ENCODE results near the gene TIMM50. TPM values are rescaled to one million over a fixed set of nuclear protein-coding genes. Genes with fewer than 3 reads are reported as not detected.
"Not testable (repeated sequence)": the region's sequence is repeated elsewhere in the genome, so short reads cannot be mapped to it uniquely, and the experiment has no call there.

Gene TIMM50
- total RNA-seq, 2 donors from 2014 or later = 51.5 to 95.1 TPM

DNA sequence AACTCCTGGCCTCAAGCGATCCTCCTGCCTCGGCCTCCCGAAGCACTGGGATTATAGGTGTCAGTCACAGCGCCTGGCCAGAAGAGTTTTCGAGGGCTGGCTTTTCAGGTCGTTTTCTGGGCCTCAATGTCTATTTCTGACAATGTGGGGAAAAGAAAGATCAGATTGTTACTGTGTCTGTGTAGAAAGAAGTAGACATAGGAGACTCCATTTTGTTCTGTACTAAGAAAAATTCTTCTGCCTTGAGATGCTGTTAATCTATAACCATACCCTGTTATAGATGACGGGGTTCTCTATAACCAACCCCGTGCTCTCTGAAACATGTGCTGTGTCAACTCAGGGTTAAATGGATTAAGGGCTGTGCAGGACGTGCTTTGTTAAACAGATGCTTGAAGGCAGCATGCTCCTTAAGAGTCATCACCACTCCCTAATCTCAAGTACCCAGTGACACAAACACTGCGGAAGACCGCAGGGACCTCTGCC is 1.3 kb upstream of the TIMM50 start:
- not testable (repeated sequence) for H3K9me3 Mint-ChIP-seq; H3K27me3 Mint-ChIP-seq; ATAC-seq (replicated peaks)
- H3K4me1 Mint-ChIP-seq = peaks cover 18% of the 10 kb centered on the region
- peak overlapping the region; percentile 89 for H3K4me3 Mint-ChIP-seq
- peak overlapping the region; percentile 94 for H3K27ac Mint-ChIP-seq
- peaks cover 56% of the 10 kb centered on the region for H3K36me3 Mint-ChIP-seq (ENCODE audit: low read depth)

DNA sequence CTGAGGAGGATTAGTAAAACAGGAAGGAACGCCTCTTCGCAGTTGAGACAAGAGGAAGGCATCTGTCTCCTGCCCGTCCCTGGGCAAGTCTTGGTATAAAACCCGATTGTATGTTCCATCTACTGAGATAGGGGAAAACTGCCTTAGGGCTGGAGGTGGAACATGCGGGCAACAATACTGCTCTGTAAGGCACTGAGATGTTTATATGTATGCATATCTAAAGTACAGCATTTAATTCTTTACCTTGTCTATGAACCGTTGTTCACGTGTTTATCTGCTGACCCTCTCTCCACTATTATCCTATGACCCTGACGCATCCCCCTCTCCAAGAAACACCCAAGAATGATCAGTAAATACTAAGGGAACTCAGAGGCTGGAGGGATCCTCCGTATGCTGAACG is 722 bp upstream of the TIMM50 start:
- Mint-ChIP-seq H3K9me3 (no peaks in the 10 kb centered on the region), H3K27me3 (no peaks in the 10 kb centered on the region), H3K4me1 (peaks cover 18% of the 10 kb centered on the region), H3K36me3 (ENCODE audit: low read depth) (peaks cover 56% of the 10 kb centered on the region), H3K27ac (peak overlapping the region; percentile 94), H3K4me3 (peak overlapping the region; percentile 89)
- ATAC-seq (replicated peaks) = no peak

GRCh38 chr19:39481229-39481545 is 549 bp downstream of the TIMM50 start:
- Mint-ChIP-seq H3K27me3 (no peaks in the 10 kb centered on the region), H3K4me3 (peak overlapping the region; percentile 89)
- no peak for ATAC-seq (replicated peaks)

DNA sequence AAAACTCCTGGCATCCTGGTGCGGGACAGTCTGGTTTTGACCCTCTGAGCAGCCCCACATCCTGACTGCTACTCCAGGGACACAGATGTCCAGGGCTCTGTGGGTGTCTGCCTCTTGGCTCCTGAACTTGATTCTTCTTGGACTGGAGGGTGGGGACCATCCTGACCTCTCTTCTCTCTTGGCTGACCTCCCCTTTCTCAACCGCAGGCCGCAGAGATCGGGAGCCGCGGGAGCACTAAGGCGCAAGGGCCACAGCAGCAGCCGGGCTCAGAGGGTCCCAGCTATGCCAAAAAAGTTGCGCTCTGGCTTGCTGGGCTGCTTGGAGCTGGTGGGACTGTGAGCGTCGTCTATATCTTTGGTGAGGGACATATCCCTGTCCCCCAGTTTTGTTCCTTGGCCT is 1.0 kb downstream of the TIMM50 start:
- Mint-ChIP-seq H3K27ac (peak overlapping the region; percentile 97), H3K36me3 (ENCODE audit: low read depth) (peaks cover 59% of the 10 kb centered on the region), H3K4me1 (peaks cover 18% of the 10 kb centered on the region), H3K4me3 (peak overlapping the region; percentile 89), H3K27me3 (no peaks in the 10 kb centered on the region), H3K9me3 (no peaks in the 10 kb centered on the region)
- ATAC-seq (replicated peaks) = no peak

More at GRCh38 chr19:39481229-39481545, 549 bp downstream of the TIMM50 start:
- H3K4me1 Mint-ChIP-seq = peaks cover 18% of the 10 kb centered on the region
- peak overlapping the region; percentile 97 for H3K27ac Mint-ChIP-seq
- H3K36me3 Mint-ChIP-seq (ENCODE audit: low read depth) = peaks cover 58% of the 10 kb centered on the region
- no peaks in the 10 kb centered on the region for H3K9me3 Mint-ChIP-seq

DNA sequence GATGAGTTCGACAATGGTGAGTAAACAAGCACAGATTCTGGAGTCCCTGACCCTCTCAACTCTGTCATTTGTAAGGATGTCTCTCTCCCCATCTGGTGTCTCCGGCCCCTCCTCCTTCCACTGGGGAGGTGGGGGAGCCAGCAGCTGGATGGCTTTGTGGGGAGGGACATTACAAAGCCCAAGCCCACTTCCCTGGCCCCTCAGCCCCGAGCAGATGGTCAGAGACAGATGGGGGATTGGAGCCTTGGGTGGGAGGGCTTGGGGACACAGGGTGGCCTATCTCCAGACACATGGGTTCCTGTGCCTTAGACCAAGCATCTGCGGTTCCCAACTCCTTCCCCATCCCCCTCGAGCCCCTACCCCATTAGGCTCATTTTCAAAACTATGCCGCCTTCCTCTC is 2.5 kb downstream of the TIMM50 start:
- Mint-ChIP-seq H3K4me1 (peaks cover 18% of the 10 kb centered on the region), H3K9me3 (no peaks in the 10 kb centered on the region), H3K27me3 (no peaks in the 10 kb centered on the region), H3K27ac (no peak overlapping the region), H3K4me3 (peak overlapping the region; percentile 89), H3K36me3 (ENCODE audit: low read depth) (peaks cover 59% of the 10 kb centered on the region)
- ATAC-seq (replicated peaks) = no peak

GRCh38 chr19:39489756-39490155 is 9.1 kb downstream of the TIMM50 start:
- no peak overlapping the region for H3K4me3 Mint-ChIP-seq
- H3K9me3 Mint-ChIP-seq = no peaks in the 10 kb centered on the region
- ATAC-seq (replicated peaks) = no peak
- no peaks in the 10 kb centered on the region for H3K27me3 Mint-ChIP-seq
- no peaks in the 10 kb centered on the region for H3K4me1 Mint-ChIP-seq
- no peak overlapping the region for H3K27ac Mint-ChIP-seq
- H3K36me3 Mint-ChIP-seq (ENCODE audit: low read depth) = peaks cover 55% of the 10 kb centered on the region

DNA sequence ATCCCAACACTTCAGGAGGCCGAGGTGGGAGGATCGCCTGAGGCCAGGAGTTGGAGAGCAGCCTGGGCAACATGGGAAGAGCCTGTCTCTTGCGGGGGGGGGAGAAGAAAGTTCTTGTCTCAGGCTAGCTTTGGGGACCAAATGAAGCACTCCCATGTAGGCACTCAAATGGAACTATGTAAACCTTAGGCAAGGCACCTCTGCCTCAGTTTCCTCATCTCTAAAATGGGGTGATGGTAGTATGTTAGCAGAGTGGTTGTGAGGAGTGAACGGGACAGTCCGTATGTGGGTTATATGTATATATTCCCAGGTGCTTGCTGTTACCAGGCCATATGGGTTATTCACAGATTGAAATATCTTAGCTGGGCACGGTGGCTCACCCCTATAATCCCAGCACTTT is 11.6 kb downstream of the TIMM50 start:
- no peak overlapping the region for H3K4me3 Mint-ChIP-seq
- no peaks in the 10 kb centered on the region for H3K4me1 Mint-ChIP-seq
- H3K9me3 Mint-ChIP-seq = no peaks in the 10 kb centered on the region
- no peak for ATAC-seq (replicated peaks)
- peaks cover 32% of the 10 kb centered on the region for H3K36me3 Mint-ChIP-seq (ENCODE audit: low read depth)
- H3K27me3 Mint-ChIP-seq = peaks cover 7% of the 10 kb centered on the region
- no peak overlapping the region for H3K27ac Mint-ChIP-seq

DNA sequence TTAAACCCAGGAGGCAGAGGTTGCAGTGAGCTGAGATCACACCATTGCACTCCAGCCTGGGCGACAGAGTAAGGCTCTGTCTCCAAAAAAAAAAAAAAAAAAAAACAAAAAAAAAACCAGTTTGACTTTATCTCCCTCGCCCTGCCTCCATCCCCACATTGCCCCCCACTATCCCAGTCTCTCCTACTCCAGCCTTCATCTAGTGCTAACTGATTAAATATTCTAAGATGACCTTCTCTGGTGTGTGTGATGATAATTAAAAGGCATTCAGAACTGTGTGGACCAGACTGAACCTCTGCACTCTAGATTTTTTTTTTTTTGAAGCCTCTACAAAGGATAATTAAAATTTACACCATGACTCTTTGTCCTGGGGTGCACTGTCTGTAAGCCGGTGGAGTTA is 12.2 kb downstream of the TIMM50 start:
- no peaks in the 10 kb centered on the region for H3K9me3 Mint-ChIP-seq
- peaks cover 7% of the 10 kb centered on the region for H3K27me3 Mint-ChIP-seq
- no peak overlapping the region for H3K27ac Mint-ChIP-seq

DNA sequence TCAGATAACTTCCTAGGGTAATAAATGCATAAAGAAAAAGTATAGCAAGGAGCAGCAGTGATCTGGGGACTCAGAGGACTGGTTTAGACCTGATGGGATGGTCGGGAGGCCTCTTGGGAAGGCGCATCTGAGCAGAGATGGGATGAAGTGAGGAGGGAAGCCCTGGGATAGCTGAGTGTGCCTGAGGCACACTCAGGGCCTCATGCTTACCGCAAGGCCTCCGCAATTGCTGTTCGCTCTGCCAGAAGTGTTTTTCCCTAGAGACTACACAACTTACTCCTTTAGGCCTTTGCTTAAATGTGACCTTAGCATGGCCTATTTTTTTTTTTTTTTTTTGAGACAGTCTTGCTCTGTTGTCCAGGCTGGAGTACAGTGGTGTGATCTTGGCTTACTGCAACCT is 14.0 kb downstream of the TIMM50 start:
- peaks cover 10% of the 10 kb centered on the region for H3K36me3 Mint-ChIP-seq (ENCODE audit: low read depth)
- H3K4me1 Mint-ChIP-seq = peaks cover 7% of the 10 kb centered on the region
- no peak for ATAC-seq (replicated peaks)
- H3K27me3 Mint-ChIP-seq = peaks cover 18% of the 10 kb centered on the region
- no peaks in the 10 kb centered on the region for H3K9me3 Mint-ChIP-seq
- H3K27ac Mint-ChIP-seq = no peak overlapping the region
- no peak overlapping the region for H3K4me3 Mint-ChIP-seq

More for the DNA sequence above, 12.2 kb downstream of the TIMM50 start:
- ATAC-seq (replicated peaks) = no peak
- no peak overlapping the region for H3K4me3 Mint-ChIP-seq
- H3K4me1 Mint-ChIP-seq = no peaks in the 10 kb centered on the region
- peaks cover 29% of the 10 kb centered on the region for H3K36me3 Mint-ChIP-seq (ENCODE audit: low read depth)

DNA sequence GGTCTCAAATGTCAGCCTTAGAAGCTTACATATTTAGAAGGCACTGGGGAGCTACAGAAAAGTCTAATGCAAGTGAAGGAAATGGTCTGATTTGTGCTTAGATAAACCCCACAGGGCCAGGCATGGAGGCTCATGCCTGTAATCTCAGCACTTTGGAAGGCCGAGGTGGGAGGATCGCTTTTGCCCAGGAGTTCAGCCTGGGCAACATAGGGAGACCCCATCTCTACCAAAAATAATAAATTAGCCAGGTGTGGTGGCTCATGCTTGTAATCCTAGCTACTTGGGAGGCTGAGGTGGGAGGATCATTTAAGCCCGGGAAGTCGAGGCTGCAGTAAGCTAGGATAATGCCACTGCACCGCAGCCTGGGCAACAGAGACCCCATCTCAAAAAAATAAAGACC is 15.4 kb downstream of the TIMM50 start:
- H3K9me3 Mint-ChIP-seq = no peaks in the 10 kb centered on the region
- no peak overlapping the region for H3K4me3 Mint-ChIP-seq
- H3K4me1 Mint-ChIP-seq = peaks cover 7% of the 10 kb centered on the region
- no peaks in the 10 kb centered on the region for H3K36me3 Mint-ChIP-seq (ENCODE audit: low read depth)
- peaks cover 28% of the 10 kb centered on the region for H3K27me3 Mint-ChIP-seq
- no peak for ATAC-seq (replicated peaks)
- no peak overlapping the region for H3K27ac Mint-ChIP-seq

DNA sequence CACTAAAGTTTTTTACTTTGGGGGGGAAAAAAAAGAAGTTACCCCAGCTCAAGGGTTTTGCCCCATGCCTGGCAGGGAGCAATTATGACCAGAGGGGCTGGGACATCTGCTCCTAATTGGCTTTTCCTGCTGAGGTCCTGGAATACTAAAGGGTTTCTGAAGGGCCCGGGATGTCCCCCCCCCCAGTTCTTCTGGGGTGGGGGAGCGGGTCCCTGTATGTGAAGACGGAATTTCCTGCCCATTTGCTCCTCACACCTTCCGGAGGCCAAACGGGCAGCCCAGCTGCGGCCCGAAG is 17.0 kb downstream of the TIMM50 start:
- H3K27ac Mint-ChIP-seq = no peak overlapping the region
- peaks cover 7% of the 10 kb centered on the region for H3K4me1 Mint-ChIP-seq
- H3K27me3 Mint-ChIP-seq = peaks cover 33% of the 10 kb centered on the region
- H3K36me3 Mint-ChIP-seq (ENCODE audit: low read depth) = no peaks in the 10 kb centered on the region
- no peaks in the 10 kb centered on the region for H3K9me3 Mint-ChIP-seq
- peak overlapping the region; percentile 56 for H3K4me3 Mint-ChIP-seq
- no peak for ATAC-seq (replicated peaks)

GRCh38 chr19:39497996-39498797 is 17.6 kb downstream of the TIMM50 start:
- Mint-ChIP-seq H3K4me3 (peak overlapping the region; percentile 56), H3K4me1 (peaks cover 7% of the 10 kb centered on the region), H3K27ac (no peak overlapping the region), H3K27me3 (peaks cover 33% of the 10 kb centered on the region), H3K9me3 (no peaks in the 10 kb centered on the region), H3K36me3 (ENCODE audit: low read depth) (no peaks in the 10 kb centered on the region)
- ATAC-seq (replicated peaks) = peak; percentile 46

- Mint-ChIP-seq H3K27ac (no peak within 1 kb of the TSS), H3K36me3 (ENCODE audit: low read depth) (no peaks in the 10 kb centered on the region), H3K4me1 (peaks cover 7% of the 10 kb centered on the region), H3K4me3 (peak within 1 kb of the TSS; percentile 56), H3K9me3 (no peaks in the 10 kb centered on the region), H3K27me3 (peaks cover 38% of the 10 kb centered on the region)
- ATAC-seq (replicated peaks) = no peak
Observed at GRCh38 chr19:39498798-39499642, 18.4 kb downstream of the TIMM50 start, which contains the start of gene DLL3. TSS of gene DLL3 (plus strand) at chr19:39498947. CDS start at chr19:39498975, 28 bp downstream.

DNA sequence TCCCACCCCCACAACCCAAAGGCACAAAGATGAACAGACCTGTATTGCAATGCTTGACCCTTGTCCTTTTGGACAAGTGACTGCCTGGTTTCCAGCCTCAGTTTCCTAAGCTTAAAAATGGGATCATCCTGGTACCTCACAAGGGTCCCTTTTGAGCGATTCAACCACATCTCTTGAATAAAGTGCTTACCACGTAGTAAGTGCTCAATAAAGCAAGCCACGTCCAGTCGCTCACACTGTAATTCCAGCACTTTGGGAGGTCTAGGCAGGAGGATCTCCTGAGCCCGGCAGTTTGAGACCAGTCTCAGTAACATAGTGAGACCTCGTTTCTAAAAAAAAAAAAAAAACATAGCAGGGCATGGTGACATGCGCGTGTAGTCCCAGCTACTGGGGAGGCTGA is 19.3 kb downstream of the TIMM50 start:
- Mint-ChIP-seq H3K4me3 (peak overlapping the region; percentile 50), H3K27ac (no peak overlapping the region), H3K36me3 (ENCODE audit: low read depth) (no peaks in the 10 kb centered on the region), H3K27me3 (peaks cover 47% of the 10 kb centered on the region), H3K4me1 (peaks cover 7% of the 10 kb centered on the region), H3K9me3 (no peaks in the 10 kb centered on the region)
- no peak for ATAC-seq (replicated peaks)

DNA sequence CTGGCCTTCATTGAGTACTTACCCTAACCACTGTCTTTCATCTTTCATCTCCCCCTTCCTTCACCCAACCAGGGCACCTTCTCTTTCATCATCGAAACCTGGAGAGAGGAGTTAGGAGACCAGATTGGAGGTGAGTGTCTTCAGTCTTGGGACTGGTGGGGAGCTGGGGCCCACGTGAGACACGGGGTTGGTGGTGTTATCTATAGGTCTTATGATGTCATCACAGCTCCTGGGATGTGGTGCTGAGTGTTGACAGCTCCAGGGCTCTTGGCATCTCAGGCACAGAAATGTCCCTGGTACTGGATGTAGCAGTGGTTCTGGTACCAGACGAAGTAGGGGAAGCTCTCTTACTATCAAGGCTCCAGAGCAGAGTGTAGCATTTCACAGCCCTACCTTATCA is 19.9 kb downstream of the TIMM50 start:
- Mint-ChIP-seq H3K9me3 (no peaks in the 10 kb centered on the region), H3K36me3 (ENCODE audit: low read depth) (no peaks in the 10 kb centered on the region), H3K27me3 (peaks cover 48% of the 10 kb centered on the region), H3K4me1 (peaks cover 7% of the 10 kb centered on the region), H3K4me3 (no peak overlapping the region), H3K27ac (no peak overlapping the region)
- ATAC-seq (replicated peaks) = no peak
